ENCODE measurements around the gene UBB. TPM values are rescaled to one million over a fixed set of nuclear protein-coding genes. Genes with fewer than 3 reads are reported as not detected.

UBB gene
- total RNA-seq, 1 experiment from 2014 or later: 2,378 TPM

GRCh38 chr17:16339959-16340358 is 40.9 kb upstream of the UBB start:
- H3K4me2 ChIP-seq (ENCODE audit: low read length): no peak overlapping the region
- H3K36me3 ChIP-seq (ENCODE audit: control insufficient read depth in 1 of 2, insufficient read depth in 2 of 2, low read length in 2 of 2): no peaks in the 10 kb centered on the region
- no peaks in the 10 kb centered on the region for H3K4me1 ChIP-seq (ENCODE audit: control insufficient read depth in 1 of 2, insufficient read depth in 2 of 2, low read length in 2 of 2)
- no peak overlapping the region for H3K27ac ChIP-seq (ENCODE audit: low read depth, low read length)
- no peaks in the 10 kb centered on the region for H3K79me2 ChIP-seq (ENCODE audit: insufficient read depth, low read length)
- TF ChIP-seq CBX3 (IDR thresholded peaks at IDR 0.05; ENCODE audit: low read depth) (no peak), TCF7L2 (IDR thresholded peaks at IDR 0.05; ENCODE audit: borderline replicate concordance, extremely low read depth, insufficient read depth, insufficient read length) (no peak), SRF (IDR thresholded peaks at IDR 0.05; ENCODE audit: low read depth) (no peak), ZNF274 (IDR thresholded peaks at IDR 0.05; ENCODE audit: low read depth, low read length) (no peak), SP1 (IDR thresholded peaks at IDR 0.05; ENCODE audit: low read depth) (no peak)
- no peaks in the 10 kb centered on the region for H4K20me1 ChIP-seq (ENCODE audit: insufficient read depth)
- RAD21 ChIA-PET (ENCODE audit: low non-redundant PET in 1 of 2, low total read pairs in 2 of 2, uncharacterized antibody in 2 of 2, unreplicated experiment in 2 of 2): no interaction called here
- H3K27me3 ChIP-seq (ENCODE audit: insufficient read depth, low read length): no peaks in the 10 kb centered on the region
- CTCF ChIA-PET: interaction anchor here (0.8 to 1.1 kb wide), 2 partner anchors 13 to 24 kb away, joined by 3 to 4 read pairs; partner anchors contain the start of gene CENPV
- intact Hi-C loops (cut with micrococcal nuclease): no loop called here
- no peak overlapping the region for H3K4me3 ChIP-seq (replicated peaks in 1 of 2; ENCODE audit: low read depth in 1 of 2, low read length in 2 of 2)
- DNase-seq (ENCODE audit: low read depth, low spot score): no peak
- no peak for ATAC-seq
- no peaks in the 10 kb centered on the region for H3K9me2 ChIP-seq (ENCODE audit: insufficient read depth)
- POLR2A ChIA-PET: no interaction called here
- H3K9ac ChIP-seq (ENCODE audit: low read length): no peak overlapping the region
- no peaks in the 10 kb centered on the region for H3K9me3 ChIP-seq (ENCODE audit: control insufficient read depth in 1 of 2, insufficient read depth in 1 of 2, low read depth in 1 of 2, low read length in 2 of 2)
- H2AFZ ChIP-seq (ENCODE audit: low read depth, low read length, poor library complexity, severe bottlenecking): no peak overlapping the region
- no TSS peak for BruUV-seq (replicated peaks)

- H3K9ac ChIP-seq (ENCODE audit: low read length): no peak overlapping the region
- intact Hi-C loops (cut with micrococcal nuclease): no loop called here
- ChIA-PET CTCF (no interaction called here), POLR2A (interaction anchor here (0.6 kb wide), 1 partner anchor 98 kb away, joined by 3 read pairs; no protein-coding TSS in a partner anchor), RAD21 (ENCODE audit: low non-redundant PET in 1 of 2, low total read pairs in 2 of 2, uncharacterized antibody in 2 of 2, unreplicated experiment in 2 of 2) (interaction anchor here in 1 of 2 experiments (0.5 kb wide), 1 partner anchor 15 kb away, joined by 3 read pairs; no protein-coding TSS in a partner anchor)
- ATAC-seq: no peak
- H3K4me3 ChIP-seq (replicated peaks in 1 of 2; ENCODE audit: low read depth in 1 of 2, low read length in 2 of 2): no peak overlapping the region
- no peaks in the 10 kb centered on the region for H3K79me2 ChIP-seq (ENCODE audit: insufficient read depth, low read length)
- no peaks in the 10 kb centered on the region for H4K20me1 ChIP-seq (ENCODE audit: insufficient read depth)
- no peak overlapping the region for H3K4me2 ChIP-seq (ENCODE audit: low read length)
- H3K9me2 ChIP-seq (ENCODE audit: insufficient read depth): no peaks in the 10 kb centered on the region
- no TSS peak for BruUV-seq (replicated peaks)
- no peak for DNase-seq (ENCODE audit: low read depth, low spot score)
- no peaks in the 10 kb centered on the region for H3K9me3 ChIP-seq (ENCODE audit: control insufficient read depth in 1 of 2, insufficient read depth in 1 of 2, low read depth in 1 of 2, low read length in 2 of 2)
- H3K36me3 ChIP-seq (ENCODE audit: control insufficient read depth in 1 of 2, insufficient read depth in 2 of 2, low read length in 2 of 2): peaks cover 0 to 4% of the 10 kb centered on the region in 2 experiments; a peak in 2 of 4 replicates
- H3K4me1 ChIP-seq (ENCODE audit: control insufficient read depth in 1 of 2, insufficient read depth in 2 of 2, low read length in 2 of 2): no peaks in the 10 kb centered on the region
- TF ChIP-seq, protein P1, sequence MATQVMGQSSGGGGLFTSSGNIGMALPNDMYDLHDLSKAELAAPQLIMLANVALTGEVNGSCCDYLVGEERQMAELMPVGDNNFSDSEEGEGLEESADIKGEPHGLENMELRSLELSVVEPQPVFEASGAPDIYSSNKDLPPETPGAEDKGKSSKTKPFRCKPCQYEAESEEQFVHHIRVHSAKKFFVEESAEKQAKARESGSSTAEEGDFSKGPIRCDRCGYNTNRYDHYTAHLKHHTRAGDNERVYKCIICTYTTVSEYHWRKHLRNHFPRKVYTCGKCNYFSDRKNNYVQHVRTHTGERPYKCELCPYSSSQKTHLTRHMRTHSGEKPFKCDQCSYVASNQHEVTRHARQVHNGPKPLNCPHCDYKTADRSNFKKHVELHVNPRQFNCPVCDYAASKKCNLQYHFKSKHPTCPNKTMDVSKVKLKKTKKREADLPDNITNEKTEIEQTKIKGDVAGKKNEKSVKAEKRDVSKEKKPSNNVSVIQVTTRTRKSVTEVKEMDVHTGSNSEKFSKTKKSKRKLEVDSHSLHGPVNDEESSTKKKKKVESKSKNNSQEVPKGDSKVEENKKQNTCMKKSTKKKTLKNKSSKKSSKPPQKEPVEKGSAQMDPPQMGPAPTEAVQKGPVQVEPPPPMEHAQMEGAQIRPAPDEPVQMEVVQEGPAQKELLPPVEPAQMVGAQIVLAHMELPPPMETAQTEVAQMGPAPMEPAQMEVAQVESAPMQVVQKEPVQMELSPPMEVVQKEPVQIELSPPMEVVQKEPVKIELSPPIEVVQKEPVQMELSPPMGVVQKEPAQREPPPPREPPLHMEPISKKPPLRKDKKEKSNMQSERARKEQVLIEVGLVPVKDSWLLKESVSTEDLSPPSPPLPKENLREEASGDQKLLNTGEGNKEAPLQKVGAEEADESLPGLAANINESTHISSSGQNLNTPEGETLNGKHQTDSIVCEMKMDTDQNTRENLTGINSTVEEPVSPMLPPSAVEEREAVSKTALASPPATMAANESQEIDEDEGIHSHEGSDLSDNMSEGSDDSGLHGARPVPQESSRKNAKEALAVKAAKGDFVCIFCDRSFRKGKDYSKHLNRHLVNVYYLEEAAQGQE (IDR thresholded peaks at IDR 0.05; ENCODE audit: low read depth): no peak
- TF ChIP-seq, protein P2, sequence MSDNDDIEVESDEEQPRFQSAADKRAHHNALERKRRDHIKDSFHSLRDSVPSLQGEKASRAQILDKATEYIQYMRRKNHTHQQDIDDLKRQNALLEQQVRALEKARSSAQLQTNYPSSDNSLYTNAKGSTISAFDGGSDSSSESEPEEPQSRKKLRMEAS (IDR thresholded peaks at IDR 0.05): no peak
- no peak overlapping the region for H3K27ac ChIP-seq (ENCODE audit: low read depth, low read length)
- H2AFZ ChIP-seq (ENCODE audit: low read depth, low read length, poor library complexity, severe bottlenecking): no peak overlapping the region
- no peaks in the 10 kb centered on the region for H3K27me3 ChIP-seq (ENCODE audit: insufficient read depth, low read length)
Observed at GRCh38 chr17:16342979-16343378, 37.9 kb upstream of the UBB start.
